Mesendoderm (in vitro differentiated cells): ENCODE measurements around the gene CCND3. TPM values are rescaled to one million over a fixed set of nuclear protein-coding genes. Genes with fewer than 3 reads are reported as not detected.

Source experiments
- DNase-seq: peaks from one replicate; pipeline ENCODE4 v3.0.0; 2013
- H2AK5ac ChIP-seq: 2 replicates; pipeline ENCODE4 v1.6.1; 2013; ENCODE audit warnings: low read length, inconsistent platforms
- H2BK120ac ChIP-seq: 2 replicates; pipeline ENCODE4 v1.6.1; 2013; ENCODE audit warnings: low read depth, mild to moderate bottlenecking, low read length, moderate library complexity, mixed read lengths
- H2BK15ac ChIP-seq: replicated peaks from 2 replicates; pipeline ENCODE4 v1.6.1; 2013; ENCODE audit warnings: low read depth, mild to moderate bottlenecking, moderate library complexity
- H2BK5ac ChIP-seq: 2 replicates; pipeline ENCODE4 v1.6.1; 2013; ENCODE audit warnings: low read length, inconsistent platforms
- H3K18ac ChIP-seq: 2 replicates; pipeline ENCODE4 v1.6.1; 2013; ENCODE audit warnings: mild to moderate bottlenecking, low read length, mixed read lengths
- H3K23ac ChIP-seq: one replicate; pipeline ENCODE4 v1.6.1; 2013; ENCODE audit warnings: low read length
- H3K27ac ChIP-seq: 2 replicates; pipeline ENCODE4 v1.5.1; 2013; ENCODE audit warnings: low read depth, mild to moderate bottlenecking, inconsistent platforms, low read length, moderate library complexity
- H3K27me3 ChIP-seq: 2 replicates; pipeline ENCODE4 v1.6.1; 2013; ENCODE audit warnings: low read length, control low read depth, mild to moderate bottlenecking, inconsistent platforms; ENCODE audit not compliant: insufficient read depth, poor library complexity
- H3K36me3 ChIP-seq: 2 replicates; pipeline ENCODE4 v1.6.1; 2013; ENCODE audit warnings: low read length, inconsistent platforms; ENCODE audit not compliant: control insufficient read depth, insufficient read depth
- H3K4ac ChIP-seq: one replicate; pipeline ENCODE4 v1.6.1; 2013; ENCODE audit warnings: low read depth, mild to moderate bottlenecking, low read length, moderate library complexity
- H3K4me1 ChIP-seq: 2 replicates; pipeline ENCODE4 v1.6.1; 2013; ENCODE audit warnings: low read depth, low read length, inconsistent platforms; ENCODE audit not compliant: control insufficient read depth
- H3K4me2 ChIP-seq: 2 replicates; pipeline ENCODE4 v1.6.1; 2013; ENCODE audit warnings: low read length
- H3K4me3 ChIP-seq: 2 replicates; pipeline ENCODE4 v1.5.1; 2013; ENCODE audit warnings: mild to moderate bottlenecking, low read length
- H3K56ac ChIP-seq: one replicate; pipeline ENCODE4 v1.6.1; 2013; ENCODE audit warnings: low read length
- H3K79me1 ChIP-seq: 2 replicates; pipeline ENCODE4 v1.6.1; 2013; ENCODE audit warnings: low read length, inconsistent platforms
- H3K79me2 ChIP-seq: 2 replicates; pipeline ENCODE4 v1.6.1; 2013; ENCODE audit warnings: mild to moderate bottlenecking, low read length; ENCODE audit not compliant: control insufficient read depth, insufficient read depth
- H3K9ac ChIP-seq: 2 replicates; pipeline ENCODE4 v1.6.1; 2013; ENCODE audit warnings: low read length, inconsistent platforms
- H4K5ac ChIP-seq: one replicate; pipeline ENCODE4 v1.6.1; 2013; ENCODE audit warnings: low read length
- H4K8ac ChIP-seq: one replicate; pipeline ENCODE4 v1.6.1; 2013; ENCODE audit warnings: low read depth, mild to moderate bottlenecking, control low read depth, low read length, moderate library complexity
- WGBS: extraction: QIAGEN DNeasy Blood & Tissue Kit; methylation state at CpG from one replicate; pipeline ENCODE4 v1.1.7; 2013; ENCODE audit warnings: low lambda C conversion rate, missing lambda C conversion rate; ENCODE audit not compliant: insufficient coverage; ENCODE audit errors: extremely low coverage; 5-methylcytosine and 5-hydroxymethylcytosine counted together
- small RNA-seq: library from polyadenylated mRNA; stranded (forward); fragments of <200 nt; extraction: miRNeasy Mini kit (QIAGEN cat#:217004); gene quantifications from one replicate; pipeline ENCODE3, GENCODE V24; 2013; ENCODE audit not compliant: insufficient read depth

CCND3 gene

DNA sequence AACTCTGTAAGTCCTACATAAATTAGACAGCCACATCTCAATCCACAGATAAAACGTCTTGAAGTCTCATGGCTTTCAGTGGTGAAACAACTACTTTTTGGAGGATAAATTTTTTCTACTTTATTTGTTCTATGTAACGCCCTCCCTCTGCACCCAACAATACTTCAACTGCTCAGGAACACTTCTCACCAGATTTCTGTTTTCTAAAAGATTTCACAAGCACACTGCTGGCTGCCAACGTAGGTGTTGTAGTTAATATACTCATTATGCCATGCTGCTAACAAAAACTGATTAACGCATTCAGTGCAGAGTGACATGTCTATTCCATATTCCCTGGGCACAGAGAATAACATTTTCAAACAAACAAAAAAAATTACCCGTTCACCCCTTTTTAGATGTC, 56.7 kb downstream of the CCND3 start:
- Histone ChIP-seq H3K4me1 (no peaks in the 10 kb centered on the region), H3K18ac (no peak overlapping the region), H3K79me2 (no peaks in the 10 kb centered on the region), H3K56ac (no peak overlapping the region), H3K23ac (no peak overlapping the region), H3K4me3 (no peak overlapping the region), H3K36me3 (no peaks in the 10 kb centered on the region), H3K4me2 (no peak overlapping the region), H2BK5ac (no peak overlapping the region), H4K8ac (no peak overlapping the region), H3K27me3 (no peaks in the 10 kb centered on the region), H2BK15ac (no peak overlapping the region), H2BK120ac (no peak overlapping the region), H3K4ac (no peak overlapping the region), H4K5ac (no peak overlapping the region), H2AK5ac (no peak overlapping the region), H3K9ac (no peak overlapping the region), H3K79me1 (no peaks in the 10 kb centered on the region), H3K27ac (no peak overlapping the region)
- no CpG with 5 or more reads among the region's 5 CpGs for WGBS
- DNase-seq, result no peak

Small RNAs within 50 kb of the gene (small RNA-seq; reads per million reads assigned to genes)
- not detected for gene RF00019
